Epithelial cell of proximal tubule (primary cell): ENCODE data around the gene INHBC. TPM values are rescaled to one million over a fixed set of nuclear protein-coding genes. Genes with fewer than 3 reads are reported as not detected.

ENCODE experiments used
- DNase-seq: peaks from one replicate; pipeline ENCODE4 v3.0.0-alpha.2; 2011; ENCODE audit warnings: low read depth
- H3K4me3 ChIP-seq: 2 replicates; pipeline ENCODE4 v1.5.1; 2011; ENCODE audit warnings: low read depth, mild to moderate bottlenecking, low read length
- CTCF ChIP-seq: conservative IDR thresholded peaks from 2 replicates; pipeline ENCODE4 v1.5.1; 2012; ENCODE audit warnings: low read depth, mild to moderate bottlenecking, low read length
- total RNA-seq: library from RNA; depleted of rRNA; stranded (reverse); fragments of >200 nt; gene quantifications from 2 replicates; pipeline ENCODE4 v1.2.3, GENCODE V29; 2015

Gene INHBC
- total RNA-seq, 1 donor from 2014 or later: not detected

- no peak for DNase-seq
- peak within 1 kb of the TSS; percentile 60 for H3K4me3 ChIP-seq
- no peak for TF ChIP-seq CTCF
These were observed 25.3 kb downstream of the INHBC start, which contains the start of gene GLI1 for GRCh38 chr12:57459750-57460467. TSS of gene GLI1 (plus strand) at chr12:57459785. CDS start at chr12:57463692, 3,907 bp downstream.

- no peak for TF ChIP-seq CTCF
- peak overlapping the region; percentile 60 for H3K4me3 ChIP-seq
- no peak for DNase-seq
These were observed 25.8 kb downstream of the INHBC start for GRCh38 chr12:57460468-57460784.

GRCh38 chr12:57460841-57461275 lies 26.3 kb downstream of the INHBC start:
- DNase-seq: no peak
- TF ChIP-seq CTCF: no peak
- H3K4me3 ChIP-seq: peak overlapping the region; percentile 75

- TF ChIP-seq CTCF: no peak
- no peak for DNase-seq
- H3K4me3 ChIP-seq: peak overlapping the region; percentile 75
These were observed 26.8 kb downstream of the INHBC start for GRCh38 chr12:57461276-57461916.

- peak overlapping the region; percentile 75 for H3K4me3 ChIP-seq
- no peak for DNase-seq
- no peak for TF ChIP-seq CTCF
These were observed 27.3 kb downstream of the INHBC start for GRCh38 chr12:57461917-57462250.

- DNase-seq: peak; percentile 86
- H3K4me3 ChIP-seq: peak overlapping the region; percentile 75
- TF ChIP-seq CTCF: peak; percentile 97
These were observed 27.8 kb downstream of the INHBC start for GRCh38 chr12:57462251-57462911.
